ENCODE measurements around the gene BTBD1.

GRCh38 chr15:82980981-82981380 is 86.1 kb downstream of the BTBD1 start:
- TF ChIP-seq EZH2 (IDR thresholded peaks at IDR 0.05; ENCODE audit: insufficient read depth, poor library complexity, severe bottlenecking) (no peak), EZH2phosphoT487 (IDR thresholded peaks at IDR 0.05; ENCODE audit: insufficient read depth, low read depth) (no peak)
